GM12873 (cell line): ENCODE results near the gene SLC2A11.

ENCODE experiments used
- CTCF ChIP-seq: IDR thresholded peaks from 2 replicates; pipeline ENCODE4 v1.5.1; 2012; ENCODE audit warnings: low read depth, mild to moderate bottlenecking, moderate library complexity, low read length, control low read depth; ENCODE audit not compliant: insufficient read depth; ENCODE audit errors: missing control alignments

SLC2A11 gene

GRCh38 chr22:23891726-23892125, 34.1 kb downstream of the SLC2A11 start:
- no peak for TF ChIP-seq CTCF

- no peak for TF ChIP-seq CTCF
Observed at GRCh38 chr22:23892130-23892529, 34.5 kb downstream of the SLC2A11 start.

- TF ChIP-seq CTCF, result no peak
Observed at GRCh38 chr22:23892706-23893105, 35.0 kb downstream of the SLC2A11 start.

GRCh38 chr22:23893121-23893944, 35.7 kb downstream of the SLC2A11 start:
- no peak for TF ChIP-seq CTCF

- peak; percentile 90 for TF ChIP-seq CTCF
Observed at GRCh38 chr22:23893945-23894709, 36.5 kb downstream of the SLC2A11 start, which contains the start of gene MIF. Gene MIF (plus strand): TSS chr22:23894383. CDS start chr22:23894475, 92 bp downstream.

- peak; percentile 77 for TF ChIP-seq CTCF
Observed at GRCh38 chr22:23894710-23895598, 37.3 kb downstream of the SLC2A11 start.
